ENCODE measurements around the gene C1QB.

DNA sequence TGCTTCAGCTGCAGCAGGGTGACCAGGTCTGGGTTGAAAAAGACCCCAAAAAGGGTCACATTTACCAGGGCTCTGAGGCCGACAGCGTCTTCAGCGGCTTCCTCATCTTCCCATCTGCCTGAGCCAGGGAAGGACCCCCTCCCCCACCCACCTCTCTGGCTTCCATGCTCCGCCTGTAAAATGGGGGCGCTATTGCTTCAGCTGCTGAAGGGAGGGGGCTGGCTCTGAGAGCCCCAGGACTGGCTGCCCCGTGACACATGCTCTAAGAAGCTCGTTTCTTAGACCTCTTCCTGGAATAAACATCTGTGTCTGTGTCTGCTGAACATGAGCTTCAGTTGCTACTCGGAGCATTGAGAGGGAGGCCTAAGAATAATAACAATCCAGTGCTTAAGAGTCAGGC is 13.8 kb upstream of the C1QB start:
- TF ChIP-seq YY1 (IDR thresholded peaks at IDR 0.05) (no peak), EGR1 (IDR thresholded peaks at IDR 0.05; ENCODE audit: low read depth in 2 of 2) (no peak), MAX (IDR thresholded peaks at IDR 0.05) (no peak), CTCF (IDR thresholded peaks at IDR 0.05; ENCODE audit: low read depth, low read length, missing input control) (no peak), RAD21 (IDR thresholded peaks at IDR 0.05) (no peak), GABPA (IDR thresholded peaks at IDR 0.05 in 1 of 2, conservative IDR thresholded peaks at IDR 0.05 in 1 of 2) (no peak), TAF1 (conservative IDR thresholded peaks at IDR 0.05) (no peak), HNF4G (IDR thresholded peaks at IDR 0.05) (no peak), ZBTB33 (IDR thresholded peaks at IDR 0.05) (no peak), REST (IDR thresholded peaks at IDR 0.05) (no peak), HNF4A (conservative IDR thresholded peaks at IDR 0.05) (no peak), ATF3 (IDR thresholded peaks at IDR 0.05) (no peak), SP1 (IDR thresholded peaks at IDR 0.05) (no peak), FOXA1 (IDR thresholded peaks at IDR 0.05) (no peak)

All from liver (tissue), 3 donors.